DND-41 (cell line): ENCODE measurements around the gene CRABP1.
A peak's percentile ranks its signal among the peaks of the same experiment; 100 is the strongest.

Experiments used
- ATAC-seq: fragments of 200-7000 bp; cut with Tn5 transposase; 3 replicates; pipeline ENCODE4 v1.9.1; 2021; ENCODE audit warnings: low read depth; ENCODE audit not compliant: insufficient read depth
- DNase-seq: peaks from one replicate; pipeline ENCODE4 v3.0.0-alpha.2; 2020
- H2AFZ ChIP-seq: 2 replicates; pipeline ENCODE4 v1.6.0; 2012; ENCODE audit warnings: low read depth, low read length
- H3K27ac ChIP-seq: 2 replicates; pipeline ENCODE4 v1.5.1; 2012; ENCODE audit warnings: low read length, inconsistent platforms
- H3K27me3 ChIP-seq: fragments of 200-600 bp; sonication (generic); 2 replicates; pipeline ENCODE4 v1.6.0; 2012; ENCODE audit warnings: low read length, mild to moderate bottlenecking, inconsistent platforms; ENCODE audit not compliant: insufficient read depth, poor library complexity
- H3K36me3 ChIP-seq: 2 replicates; pipeline ENCODE4 v1.5.1; 2012; ENCODE audit warnings: low read length, inconsistent platforms; ENCODE audit not compliant: insufficient read depth
- H3K4me1 ChIP-seq: 2 replicates; pipeline ENCODE4 v1.5.1; 2012; ENCODE audit warnings: mild to moderate bottlenecking, low read length; ENCODE audit not compliant: insufficient read depth
- H3K4me2 ChIP-seq: 2 replicates; pipeline ENCODE4 v1.6.0; 2012; ENCODE audit warnings: mild to moderate bottlenecking, moderate library complexity, low read length, inconsistent platforms; ENCODE audit not compliant: insufficient read depth
- H3K4me3 ChIP-seq, 2 experiments: fragments of 200-600 bp in 1 of 2; shearing (Covaris generic) in 1 of 2; 2 replicates each; pipeline ENCODE4 v1.5.1; 2012 to 2016; ENCODE audit warnings: inconsistent platforms in 2 of 2, low read length in 2 of 2, mild to moderate bottlenecking in 2 of 2, low read depth in 1 of 2, moderate library complexity in 1 of 2
- H3K79me2 ChIP-seq: 2 replicates; pipeline ENCODE4 v1.6.0; 2012; ENCODE audit warnings: low read length, inconsistent platforms; ENCODE audit not compliant: insufficient read depth
- H3K9ac ChIP-seq: 2 replicates; pipeline ENCODE4 v1.6.0; 2012; ENCODE audit warnings: low read depth, mild to moderate bottlenecking, inconsistent platforms, low read length, moderate library complexity
- H3K9me3 ChIP-seq: 2 replicates; pipeline ENCODE4 v1.5.1; 2012; ENCODE audit warnings: low read length, moderate library complexity, mild to moderate bottlenecking, inconsistent platforms; ENCODE audit not compliant: insufficient read depth, severe bottlenecking
- H4K20me1 ChIP-seq: 2 replicates; pipeline ENCODE4 v1.6.0; 2012; ENCODE audit warnings: low read length; ENCODE audit not compliant: insufficient read depth
- CTCF ChIP-seq: IDR thresholded peaks from 2 replicates; pipeline ENCODE4 v1.5.1; 2012; ENCODE audit warnings: borderline replicate concordance, low read length, moderate library complexity, mild to moderate bottlenecking; ENCODE audit not compliant: poor library complexity, severe bottlenecking; ENCODE audit errors: extremely low read depth
- EZH2 ChIP-seq: IDR thresholded peaks from 3 replicates; pipeline ENCODE4 v1.6.1; 2012; ENCODE audit warnings: borderline replicate concordance, low read depth, mild to moderate bottlenecking, moderate library complexity, low read length, inconsistent platforms; ENCODE audit not compliant: severe bottlenecking

The CRABP1 gene

GRCh38 chr15:78292219-78292618 is 47.9 kb upstream of the CRABP1 start:
- H2AFZ ChIP-seq: no peak overlapping the region
- DNase-seq (no peak), ATAC-seq (no peak)
- no peaks in the 10 kb centered on the region for H3K9me3 ChIP-seq
- H4K20me1 ChIP-seq: no peaks in the 10 kb centered on the region; the same call in 1 of the 2 replicates
- no peak overlapping the region for H3K4me2 ChIP-seq
- TF ChIP-seq CTCF (no peak), EZH2 (no peak)
- H3K9ac ChIP-seq: no peak overlapping the region
- no peak overlapping the region for H3K27ac ChIP-seq
- H3K4me3 ChIP-seq: no peak overlapping the region
- H3K36me3 ChIP-seq: peaks cover 45% of the 10 kb centered on the region
- peaks cover 10% of the 10 kb centered on the region for H3K79me2 ChIP-seq
- no peaks in the 10 kb centered on the region for H3K27me3 ChIP-seq
- H3K4me1 ChIP-seq: peaks cover 3% of the 10 kb centered on the region; the same call in 1 of the 2 replicates

GRCh38 chr15:78299101-78299930 is 40.8 kb upstream of the CRABP1 start, which contains the start of gene SKIC8:
SKIC8 (minus strand) TSS chr15:78299609; CDS start chr15:78295686, 3,923 bp downstream.
- H3K27ac ChIP-seq: peak within 1 kb of the TSS; percentile 92
- peak; percentile 99 for ATAC-seq
- H3K9me3 ChIP-seq: no peaks in the 10 kb centered on the region
- peak within 1 kb of the TSS; percentile 74 for H3K4me2 ChIP-seq
- no peaks in the 10 kb centered on the region for H3K27me3 ChIP-seq
- H3K36me3 ChIP-seq: no peaks in the 10 kb centered on the region; the same call in 1 of the 2 replicates
- peak within 1 kb of the TSS; percentile 94 to 99 for H3K4me3 ChIP-seq
- no peaks in the 10 kb centered on the region; the same call in 1 of the 2 replicates for H4K20me1 ChIP-seq
- H3K9ac ChIP-seq: peak within 1 kb of the TSS; percentile 64
- peak within 1 kb of the TSS; percentile 93 for H2AFZ ChIP-seq
- H3K79me2 ChIP-seq: peaks cover 31% of the 10 kb centered on the region
- peaks cover 28% of the 10 kb centered on the region for H3K4me1 ChIP-seq
- TF ChIP-seq EZH2 (no peak), CTCF (no peak)
- peak; percentile 94 for DNase-seq

GRCh38 chr15:78301326-78301725 is 38.8 kb upstream of the CRABP1 start:
- no peaks in the 10 kb centered on the region for H3K9me3 ChIP-seq
- no peak overlapping the region for H3K4me2 ChIP-seq
- no peak overlapping the region for H3K4me3 ChIP-seq
- no peaks in the 10 kb centered on the region for H3K27me3 ChIP-seq
- DNase-seq: no peak
- H2AFZ ChIP-seq: no peak overlapping the region
- H3K36me3 ChIP-seq: no peaks in the 10 kb centered on the region; the same call in 1 of the 2 replicates
- TF ChIP-seq CTCF (no peak), EZH2 (no peak)
- H4K20me1 ChIP-seq: no peaks in the 10 kb centered on the region; the same call in 1 of the 2 replicates
- H3K79me2 ChIP-seq: peaks cover 31% of the 10 kb centered on the region
- no peak for ATAC-seq
- H3K27ac ChIP-seq: no peak overlapping the region
- peaks cover 28% of the 10 kb centered on the region for H3K4me1 ChIP-seq
- no peak overlapping the region for H3K9ac ChIP-seq
